GM18517 (cell line): Measurements from ENCODE around the gene IKBKE.
A peak's percentile ranks its signal among the peaks of the same experiment; 100 is the strongest.

Experiments used
- ATAC-seq: cut with Tn5 transposase; IDR thresholded peaks from one replicate; pipeline ENCODE4 v1.9.1; 2021; ENCODE audit warnings: mild to moderate bottlenecking, moderate library complexity; ENCODE audit not compliant: unreplicated experiment

IKBKE gene

GRCh38 chr1:206495011-206495461, 24.8 kb downstream of the IKBKE start:
- no peak for ATAC-seq

GRCh38 chr1:206495493-206496046, 25.3 kb downstream of the IKBKE start:
- ATAC-seq: peak; percentile 24

- ATAC-seq: peak; percentile 57
These were observed 26.0 kb downstream of the IKBKE start for GRCh38 chr1:206496131-206496793.

- no peak for ATAC-seq
These were observed 27.1 kb downstream of the IKBKE start for GRCh38 chr1:206497363-206497762.

- no peak for ATAC-seq
These were observed 27.5 kb downstream of the IKBKE start for GRCh38 chr1:206497774-206498173.

- no peak for ATAC-seq
These were observed 28.4 kb downstream of the IKBKE start for GRCh38 chr1:206498685-206499084.

- no peak for ATAC-seq
These were observed 29.8 kb downstream of the IKBKE start for GRCh38 chr1:206500046-206500445.

GRCh38 chr1:206501881-206502280, 31.6 kb downstream of the IKBKE start:
- no peak for ATAC-seq

- ATAC-seq: no peak
These were observed 32.1 kb downstream of the IKBKE start for GRCh38 chr1:206502403-206502802.

- ATAC-seq: no peak
These were observed 32.5 kb downstream of the IKBKE start for GRCh38 chr1:206502812-206503211.

- peak; percentile 71 for ATAC-seq
These were observed 33.5 kb downstream of the IKBKE start for GRCh38 chr1:206503591-206504362.

GRCh38 chr1:206504363-206504713, 34.1 kb downstream of the IKBKE start:
- ATAC-seq: no peak

- no peak for ATAC-seq
These were observed 35.6 kb downstream of the IKBKE start for GRCh38 chr1:206505702-206506355.

GRCh38 chr1:206506405-206507283, 36.4 kb downstream of the IKBKE start:
- peak; percentile 15 for ATAC-seq

- ATAC-seq: peak; percentile 51
These were observed 37.2 kb downstream of the IKBKE start, which contains the start of gene RASSF5 for GRCh38 chr1:206507284-206508129. TSS of gene RASSF5 (plus strand) at chr1:206507531. CDS start at chr1:206507603, 72 bp downstream.

GRCh38 chr1:206508130-206508889, 38.0 kb downstream of the IKBKE start:
- ATAC-seq: no peak

GRCh38 chr1:206508956-206509355, 38.7 kb downstream of the IKBKE start:
- no peak for ATAC-seq

GRCh38 chr1:206509612-206510257, 39.5 kb downstream of the IKBKE start:
- no peak for ATAC-seq
